GM12875 (cell line): ENCODE measurements around the gene GON4L.
"Not testable (repeated sequence)": the region's sequence is repeated elsewhere in the genome, so short reads cannot be mapped to it uniquely, and the experiment has no call there.

Experiments used
- H3K4me3 ChIP-seq: one replicate; pipeline ENCODE4 v1.5.1; 2011; ENCODE audit warnings: low read depth, low read length, control low read depth
- TF ChIP-seq, protein P1 (sequence below): IDR thresholded peaks from 2 replicates; pipeline ENCODE4 v1.5.1; 2011; ENCODE audit warnings: low read depth, mild to moderate bottlenecking, control low read depth, inconsistent platforms, low read length, moderate library complexity, borderline replicate concordance; ENCODE audit not compliant: insufficient read depth

GON4L gene

DNA sequence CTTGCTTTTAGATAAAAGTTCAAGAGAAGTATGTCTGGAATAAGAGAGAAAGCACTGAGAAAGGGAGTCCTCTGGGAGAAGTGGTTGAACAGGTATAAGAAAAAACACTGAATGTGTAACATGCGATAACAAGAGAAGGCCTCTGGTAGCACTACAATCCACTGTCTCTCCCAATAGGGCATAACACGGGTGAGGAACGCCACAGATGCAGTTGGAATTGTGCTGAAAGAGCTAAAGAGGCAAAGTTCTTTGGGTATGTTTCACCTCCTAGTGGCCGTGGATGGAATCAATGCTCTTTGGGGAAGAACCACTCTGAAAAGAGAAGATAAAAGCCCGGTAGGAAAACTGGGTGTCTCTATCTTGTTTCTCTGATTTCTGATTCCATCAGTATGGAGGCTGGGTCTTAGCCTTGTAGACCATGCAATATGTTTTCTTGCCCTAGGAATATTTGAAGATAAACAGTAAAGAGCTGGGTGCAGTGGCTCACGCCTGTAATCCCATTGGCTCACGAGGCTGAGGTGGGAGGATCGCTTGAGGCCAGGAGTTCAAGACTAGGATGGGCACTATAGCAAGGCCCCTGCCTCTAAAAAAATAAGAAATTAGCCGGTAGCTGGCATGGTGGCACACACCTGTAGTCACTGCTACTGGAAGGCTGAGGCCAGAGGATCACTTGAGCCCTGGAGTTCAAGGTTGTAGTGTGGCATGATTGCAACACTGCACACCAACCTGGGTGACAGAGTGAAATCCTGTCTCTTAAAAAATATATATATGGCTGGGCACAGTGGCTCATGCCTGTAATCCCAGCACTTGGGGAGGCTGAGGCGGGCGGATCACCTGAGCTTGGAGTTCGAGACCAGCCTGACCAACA, 127.7 kb downstream of the GON4L start:
- H3K4me3 ChIP-seq = no peak overlapping the region
- TF ChIP-seq, protein P1, sequence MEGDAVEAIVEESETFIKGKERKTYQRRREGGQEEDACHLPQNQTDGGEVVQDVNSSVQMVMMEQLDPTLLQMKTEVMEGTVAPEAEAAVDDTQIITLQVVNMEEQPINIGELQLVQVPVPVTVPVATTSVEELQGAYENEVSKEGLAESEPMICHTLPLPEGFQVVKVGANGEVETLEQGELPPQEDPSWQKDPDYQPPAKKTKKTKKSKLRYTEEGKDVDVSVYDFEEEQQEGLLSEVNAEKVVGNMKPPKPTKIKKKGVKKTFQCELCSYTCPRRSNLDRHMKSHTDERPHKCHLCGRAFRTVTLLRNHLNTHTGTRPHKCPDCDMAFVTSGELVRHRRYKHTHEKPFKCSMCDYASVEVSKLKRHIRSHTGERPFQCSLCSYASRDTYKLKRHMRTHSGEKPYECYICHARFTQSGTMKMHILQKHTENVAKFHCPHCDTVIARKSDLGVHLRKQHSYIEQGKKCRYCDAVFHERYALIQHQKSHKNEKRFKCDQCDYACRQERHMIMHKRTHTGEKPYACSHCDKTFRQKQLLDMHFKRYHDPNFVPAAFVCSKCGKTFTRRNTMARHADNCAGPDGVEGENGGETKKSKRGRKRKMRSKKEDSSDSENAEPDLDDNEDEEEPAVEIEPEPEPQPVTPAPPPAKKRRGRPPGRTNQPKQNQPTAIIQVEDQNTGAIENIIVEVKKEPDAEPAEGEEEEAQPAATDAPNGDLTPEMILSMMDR = peak; percentile 73

DNA sequence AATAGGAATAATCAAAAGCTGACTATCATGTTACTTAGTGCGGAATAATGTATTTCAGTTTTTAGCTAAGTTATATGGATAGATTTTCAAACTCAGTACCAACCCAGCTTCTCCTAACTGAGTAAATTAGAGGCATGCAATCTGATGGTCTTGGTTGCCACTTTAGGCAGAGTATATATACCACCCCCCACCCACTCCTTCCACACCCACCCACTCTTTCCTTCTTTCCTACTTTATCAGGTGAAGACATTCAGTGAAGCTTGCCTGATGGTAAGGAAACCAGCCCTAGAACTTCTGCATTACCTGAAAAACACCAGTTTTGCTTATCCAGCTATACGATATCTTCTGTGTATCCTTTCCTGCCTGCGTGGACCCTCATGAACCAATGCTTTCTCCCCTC, 131.9 kb downstream of the GON4L start:
- TF ChIP-seq, protein P1 = no peak

DNA sequence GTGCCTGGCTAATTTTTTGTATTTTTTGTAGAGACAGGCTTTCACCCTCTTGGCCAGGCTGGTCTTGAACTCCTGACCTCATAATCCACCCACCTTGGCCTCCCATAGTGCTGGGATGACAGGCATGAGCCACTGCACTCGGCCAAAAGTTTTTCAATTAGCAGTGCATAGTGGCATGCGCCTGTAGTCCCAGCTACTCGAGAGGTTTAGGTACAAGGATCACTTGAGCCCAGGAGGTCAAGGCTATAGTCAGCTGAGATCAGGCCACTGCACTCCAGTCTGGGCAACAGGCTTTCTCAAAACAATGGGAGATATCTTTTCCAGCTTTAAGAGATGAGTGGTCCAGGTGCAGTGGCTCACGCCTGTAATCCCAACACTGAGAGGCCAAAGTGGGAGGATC, 137.3 kb downstream of the GON4L start:
- H3K4me3 ChIP-seq = no peak overlapping the region
- TF ChIP-seq, protein P1 = no peak

More for the DNA sequence above, 131.9 kb downstream of the GON4L start:
- no peak overlapping the region for H3K4me3 ChIP-seq

DNA sequence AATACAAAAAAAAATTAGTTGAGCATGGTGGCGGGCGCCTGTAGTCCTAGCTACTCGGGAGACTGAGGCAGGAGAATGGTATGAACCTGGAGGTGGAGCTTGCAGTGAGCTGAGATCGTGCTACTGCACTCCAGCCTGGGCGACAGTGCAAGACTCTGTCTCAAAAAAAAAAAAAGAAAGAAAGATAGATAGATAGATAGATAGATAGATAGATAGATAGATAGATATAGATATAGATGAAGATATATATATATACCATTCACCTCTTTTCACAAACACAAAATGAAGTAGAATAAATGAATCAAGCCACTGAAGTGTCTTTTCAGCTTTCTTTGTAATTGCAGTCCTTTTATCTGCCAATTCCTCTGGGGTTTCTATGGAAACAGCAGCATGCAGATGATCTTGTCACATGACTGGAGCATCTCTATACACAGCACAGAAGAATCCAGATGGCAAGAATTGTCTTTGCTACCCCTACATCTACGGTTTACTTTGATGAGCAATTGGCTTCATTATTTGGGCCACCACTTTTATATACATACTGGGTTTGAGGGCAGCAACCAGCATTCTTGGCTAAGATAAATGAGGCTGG, 138.4 kb downstream of the GON4L start:
- not testable (repeated sequence) for H3K4me3 ChIP-seq

DNA sequence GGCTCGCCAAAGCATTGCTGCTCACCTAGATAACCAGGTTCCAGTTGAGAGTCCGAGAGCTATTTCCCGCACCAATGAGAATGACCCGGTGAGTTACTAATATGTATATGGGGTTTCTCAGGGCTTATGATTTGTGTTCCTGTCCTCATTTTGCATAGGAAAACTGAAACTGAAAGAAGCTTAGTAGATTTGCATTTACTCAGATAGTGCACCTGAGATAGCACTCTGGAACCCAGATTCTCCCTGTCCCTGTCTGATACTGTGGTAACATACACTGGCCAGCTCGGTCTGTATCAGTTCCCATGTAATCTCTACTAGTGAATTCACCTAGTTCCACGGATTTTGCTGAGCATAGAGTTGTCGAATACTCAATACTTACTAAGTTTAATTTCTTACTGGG, 140.0 kb downstream of the GON4L start:
- TF ChIP-seq, protein P1 = no peak

DNA sequence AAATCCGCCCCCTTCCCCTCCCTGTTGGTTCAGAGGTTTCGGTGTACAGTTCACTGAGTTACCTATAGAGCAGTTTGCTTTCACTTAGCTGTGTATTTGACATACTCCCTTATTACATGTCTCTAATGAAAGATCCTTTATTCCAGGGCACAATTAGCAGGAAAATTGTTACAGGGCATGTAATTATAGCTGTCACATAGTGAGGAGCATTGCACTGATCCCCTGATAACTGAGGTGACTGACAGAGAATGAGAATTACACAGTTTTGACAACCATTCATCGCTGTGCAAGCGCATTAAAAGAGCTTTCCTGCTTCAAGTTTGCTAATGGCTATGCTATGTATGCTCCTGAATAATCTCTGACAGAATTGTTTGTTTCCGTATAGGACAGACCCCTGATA, 141.2 kb downstream of the GON4L start:
- TF ChIP-seq, protein P1 = no peak
- H3K4me3 ChIP-seq = no peak overlapping the region

More for the DNA sequence above, 140.0 kb downstream of the GON4L start:
- H3K4me3 ChIP-seq = no peak overlapping the region

DNA sequence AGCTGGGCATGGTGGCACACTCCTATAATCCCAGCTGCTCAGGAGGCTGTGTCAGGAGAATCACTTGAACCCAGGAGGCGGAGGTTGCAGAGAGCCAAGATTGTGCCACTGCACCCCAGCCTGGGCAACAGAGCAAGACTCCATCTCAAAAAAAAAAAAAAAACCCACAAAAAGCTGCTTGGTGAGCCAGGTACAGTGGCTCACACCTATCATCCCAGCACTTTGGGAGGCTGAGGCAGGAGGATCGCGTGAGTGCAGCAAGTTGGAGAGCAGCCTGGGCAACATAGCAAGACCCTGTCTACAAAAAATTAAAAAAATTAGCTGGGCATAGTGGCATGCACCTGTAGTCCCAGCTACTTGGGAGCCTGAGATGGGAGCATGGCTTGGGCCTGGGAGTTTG, 142.0 kb downstream of the GON4L start:
- H3K4me3 ChIP-seq = not testable (repeated sequence)

DNA sequence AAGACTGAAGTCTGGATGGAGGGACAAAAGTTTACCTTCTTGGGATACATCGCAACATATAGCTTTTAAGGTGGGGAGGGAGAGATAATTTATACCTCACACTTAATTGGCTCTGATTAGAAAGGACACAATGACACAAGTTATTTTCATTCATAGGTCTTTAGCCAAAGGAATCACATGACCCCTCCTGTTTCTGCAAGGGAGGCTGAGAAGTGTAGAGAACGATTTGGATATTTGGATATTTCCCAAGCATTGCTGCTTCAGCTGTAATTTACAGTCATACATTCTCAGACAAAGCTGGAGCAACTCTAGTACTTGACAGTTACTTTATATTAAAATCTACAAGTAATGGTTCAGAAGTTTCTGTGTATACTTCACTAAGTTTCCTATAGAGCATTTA, 143.9 kb downstream of the GON4L start:
- TF ChIP-seq, protein P1 = no peak
- no peak overlapping the region for H3K4me3 ChIP-seq

DNA sequence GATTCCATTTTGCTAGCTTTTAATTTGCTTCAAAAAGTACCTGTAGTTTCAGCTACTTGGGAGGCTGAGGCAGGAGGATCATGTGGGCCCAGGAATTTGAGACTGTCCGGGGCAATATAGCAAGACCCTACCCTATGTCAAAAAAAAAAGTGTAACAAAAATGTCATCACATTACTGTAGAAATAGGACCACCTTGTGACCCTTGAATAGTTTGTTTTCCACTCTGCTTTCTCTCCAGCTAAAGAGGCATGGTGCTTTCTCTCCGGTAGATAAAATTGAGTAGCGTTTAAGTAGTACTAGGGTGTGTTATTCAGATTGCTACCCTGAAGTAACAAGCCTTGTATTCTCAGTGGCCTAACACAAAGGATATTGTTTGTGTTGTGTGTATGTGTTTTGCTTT, 144.4 kb downstream of the GON4L start:
- not testable (repeated sequence) for H3K4me3 ChIP-seq

DNA sequence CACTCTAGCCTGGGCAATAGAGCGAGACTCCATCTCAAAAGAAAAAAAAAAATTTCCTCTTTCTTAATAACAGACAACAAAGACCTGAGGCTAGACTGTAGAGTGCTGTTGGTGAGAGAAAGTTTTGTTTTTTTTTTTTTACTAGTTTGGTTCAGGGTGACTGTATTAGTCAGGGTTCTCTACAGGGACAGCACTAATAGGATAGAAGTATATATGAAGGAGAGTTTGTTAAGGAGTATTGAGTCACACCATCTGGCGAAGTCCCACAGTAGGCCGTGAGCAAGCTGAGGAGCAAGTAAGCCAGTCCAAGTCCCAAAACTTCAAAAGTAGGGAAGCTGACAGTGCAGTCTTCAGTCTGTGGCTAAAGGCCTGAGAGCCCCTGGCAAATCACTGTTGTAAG, 145.6 kb downstream of the GON4L start:
- not testable (repeated sequence) for H3K4me3 ChIP-seq
